ENCODE results near the gene CHST11.

CHST11 gene

GRCh38 chr12:104480826-104481440 is 24.2 kb downstream of the CHST11 start:
- peak; percentile 79 for DNase-seq (ENCODE audit: low spot score)
- peak; percentile 48 for FAIRE-seq

DNA sequence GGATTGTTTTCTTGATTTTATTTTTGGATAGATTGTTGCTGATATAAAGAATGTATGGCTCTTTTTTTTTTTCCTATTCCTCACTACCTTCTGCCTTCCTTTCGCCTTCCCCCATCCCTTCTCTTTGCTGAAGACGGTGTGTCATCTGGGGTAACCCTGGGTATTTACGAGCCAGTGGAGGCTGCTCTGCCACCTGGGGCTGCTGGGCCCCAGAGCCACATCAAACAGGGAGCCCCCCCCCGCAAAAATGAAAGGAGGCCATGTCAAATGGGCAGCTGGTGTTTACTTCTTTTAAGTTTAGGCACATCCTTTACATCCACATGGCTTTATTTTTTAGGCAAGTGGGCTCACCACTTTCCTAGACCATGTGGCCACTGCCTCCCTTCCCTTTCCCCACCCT is 25.4 kb downstream of the CHST11 start:
- FAIRE-seq (no peak), DNase-seq (ENCODE audit: low spot score) (no peak)

GRCh38 chr12:104482748-104483147 is 26.0 kb downstream of the CHST11 start:
- FAIRE-seq (no peak), DNase-seq (ENCODE audit: low spot score) (no peak)

DNA sequence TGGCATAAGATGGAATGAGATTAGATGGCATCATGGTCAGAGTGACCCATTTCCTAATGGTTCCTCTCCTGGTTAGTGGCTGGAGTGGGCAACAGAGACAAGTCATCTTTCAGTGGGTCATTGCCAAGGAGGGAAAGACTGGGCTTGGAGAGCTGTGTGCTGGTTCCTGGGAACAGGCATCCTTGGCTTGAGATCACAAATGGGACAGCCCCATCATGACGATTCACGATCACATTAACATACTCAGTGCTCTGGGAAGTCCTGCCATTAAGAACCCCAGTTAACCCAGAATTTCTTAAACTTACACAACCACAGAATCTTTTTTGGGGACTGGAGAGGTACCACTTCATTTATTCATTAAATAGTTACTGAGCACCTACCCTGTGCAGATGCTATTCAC is 27.3 kb downstream of the CHST11 start:
- DNase-seq (ENCODE audit: low spot score) (no peak), FAIRE-seq (no peak)

GRCh38 chr12:104485651-104486362 is 29.1 kb downstream of the CHST11 start:
- DNase-seq (ENCODE audit: low spot score) = no peak
- FAIRE-seq = no peak

DNA sequence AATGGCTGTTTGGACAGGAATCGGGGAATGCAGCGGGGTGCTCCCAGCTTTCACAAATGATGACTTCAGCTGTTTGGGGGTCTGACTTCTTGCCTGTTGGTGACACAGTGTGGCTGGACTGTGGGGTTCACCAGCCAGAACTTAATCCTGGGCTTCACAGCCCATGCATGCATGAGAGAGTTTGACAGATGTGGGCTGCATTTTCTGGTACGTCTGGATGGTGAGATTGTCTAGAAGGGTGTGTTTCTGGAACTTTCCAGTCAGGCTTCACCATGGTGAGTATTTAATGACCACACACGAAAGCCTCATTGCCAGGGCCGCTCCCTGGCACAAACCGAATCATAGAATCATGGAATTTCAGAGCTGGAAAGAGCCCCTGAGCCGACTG is 29.6 kb downstream of the CHST11 start:
- FAIRE-seq = no peak
- no peak for DNase-seq (ENCODE audit: low spot score)

DNA sequence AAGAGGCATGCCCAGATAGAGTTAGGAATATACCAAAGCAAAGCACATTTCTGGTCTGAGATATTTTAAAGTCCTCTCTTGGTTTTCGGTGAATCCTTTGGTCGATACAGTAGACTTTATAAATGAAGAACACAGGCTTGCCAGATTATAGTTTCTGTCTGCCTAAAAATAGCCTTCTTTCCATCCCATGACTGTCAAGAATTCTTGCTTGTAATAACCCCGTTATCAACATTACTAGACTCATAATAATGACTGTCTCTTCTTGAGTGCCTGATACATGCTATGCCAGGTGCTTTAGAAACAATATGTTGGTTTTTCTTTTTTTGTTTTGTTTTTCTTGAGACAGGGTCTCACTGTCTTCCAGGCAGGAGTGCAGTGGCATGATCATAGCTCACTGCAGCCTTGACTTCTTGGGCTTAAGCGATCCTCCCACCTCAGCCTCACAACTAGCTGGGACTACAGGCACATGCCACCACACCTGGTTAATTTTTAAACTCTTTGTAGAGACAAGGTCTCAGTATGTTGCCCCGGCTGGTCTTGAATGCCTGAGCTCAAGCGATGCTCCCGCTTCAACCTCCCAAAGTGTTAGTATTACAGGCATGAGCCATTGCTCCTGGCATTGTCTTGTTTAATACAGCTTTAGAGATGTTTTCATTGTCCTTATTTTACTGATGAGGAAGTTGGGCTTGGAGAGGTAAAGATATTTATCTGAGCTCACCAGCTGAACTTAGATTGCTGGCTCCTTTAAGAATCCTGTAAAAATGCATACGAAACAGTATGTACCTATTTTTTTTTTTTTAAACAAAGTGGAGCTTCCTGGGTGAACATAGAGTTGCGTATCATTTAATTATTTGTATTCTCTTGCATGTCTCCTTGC is 30.4 kb downstream of the CHST11 start:
- DNase-seq (ENCODE audit: low spot score) (peak; percentile 11), FAIRE-seq (no peak)

- no peak for FAIRE-seq
These were observed 31.6 kb downstream of the CHST11 start for GRCh38 chr12:104488374-104488773.

DNA sequence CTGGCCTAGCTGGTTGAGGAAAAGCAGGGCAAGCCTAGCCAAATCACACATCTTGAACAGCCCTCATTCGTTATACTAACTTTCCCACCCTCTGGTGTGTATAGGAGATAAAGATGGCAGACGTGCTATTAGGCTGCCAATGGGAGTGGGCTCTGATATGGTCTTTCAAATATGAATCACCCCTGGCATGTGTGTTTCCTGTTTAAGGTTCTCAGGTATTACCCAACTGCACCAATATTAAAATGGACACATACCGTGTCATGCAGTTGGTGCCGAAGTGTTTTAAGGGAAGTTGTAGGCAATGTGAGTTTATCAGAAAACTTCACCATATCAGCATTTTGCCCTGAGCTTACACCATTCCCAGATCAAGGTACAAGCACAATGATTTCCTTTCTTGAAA is 33.4 kb downstream of the CHST11 start:
- FAIRE-seq = no peak
- DNase-seq (ENCODE audit: low spot score) = no peak

More at GRCh38 chr12:104488374-104488773, 31.6 kb downstream of the CHST11 start:
- no peak for DNase-seq (ENCODE audit: low spot score)

GRCh38 chr12:104490850-104491249 is 34.1 kb downstream of the CHST11 start:
- no peak for DNase-seq (ENCODE audit: low spot score)
- FAIRE-seq = no peak

DNA sequence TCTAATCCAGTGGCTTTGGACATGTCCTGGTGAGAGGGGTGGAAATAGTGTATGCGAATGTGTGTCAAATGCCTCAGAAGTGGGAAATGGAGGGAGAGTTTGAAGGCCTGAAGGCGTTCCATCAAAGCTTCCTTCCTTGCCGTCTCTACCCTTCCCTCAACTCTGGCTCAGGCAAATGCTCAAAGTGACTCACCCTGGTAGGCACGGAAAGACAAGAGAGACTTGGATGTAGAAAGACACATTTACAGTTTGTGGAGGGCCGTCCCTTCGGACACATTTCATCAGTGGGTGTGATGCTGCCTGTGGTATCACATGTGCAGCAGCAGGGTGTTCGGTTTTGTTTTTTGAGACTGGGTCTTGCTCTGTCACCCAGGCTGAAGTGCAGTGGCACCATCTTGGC is 36.7 kb downstream of the CHST11 start:
- FAIRE-seq (no peak), DNase-seq (ENCODE audit: low spot score) (no peak)

DNA sequence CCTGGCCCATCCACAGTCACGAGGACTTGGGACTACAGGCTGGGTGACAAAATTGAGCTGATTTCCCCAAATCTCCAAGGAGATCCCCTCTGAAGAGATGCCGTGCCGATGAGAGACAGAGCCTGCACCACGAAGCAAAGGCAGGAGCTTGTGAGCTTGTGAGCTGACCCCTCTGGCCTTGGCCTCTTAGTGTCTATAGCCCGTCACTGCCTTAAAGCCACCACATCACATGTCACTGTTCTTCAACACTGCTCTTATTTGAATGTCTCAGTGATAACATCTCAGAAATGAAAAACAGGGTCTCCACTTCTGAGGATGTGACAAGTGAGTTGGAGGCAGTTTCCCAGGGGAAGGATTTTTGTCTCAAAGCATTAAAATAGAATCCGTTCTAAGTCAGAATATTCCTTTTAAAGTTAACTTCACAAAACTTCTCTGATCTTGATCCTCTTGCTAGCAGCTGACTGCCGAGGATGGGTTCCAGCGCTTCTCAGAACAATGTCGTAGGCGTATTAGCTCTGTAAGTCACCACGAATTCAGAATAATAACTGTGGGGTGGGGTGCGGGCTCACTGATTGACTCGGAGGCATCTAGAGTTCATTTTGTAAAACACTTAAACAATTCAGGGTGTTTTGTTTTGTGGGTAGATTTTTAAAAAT is 37.5 kb downstream of the CHST11 start:
- FAIRE-seq (no peak), DNase-seq (ENCODE audit: low spot score) (no peak)

- FAIRE-seq = no peak
- DNase-seq (ENCODE audit: low spot score) = no peak
These were observed 38.0 kb downstream of the CHST11 start for GRCh38 chr12:104494793-104495158.

DNA sequence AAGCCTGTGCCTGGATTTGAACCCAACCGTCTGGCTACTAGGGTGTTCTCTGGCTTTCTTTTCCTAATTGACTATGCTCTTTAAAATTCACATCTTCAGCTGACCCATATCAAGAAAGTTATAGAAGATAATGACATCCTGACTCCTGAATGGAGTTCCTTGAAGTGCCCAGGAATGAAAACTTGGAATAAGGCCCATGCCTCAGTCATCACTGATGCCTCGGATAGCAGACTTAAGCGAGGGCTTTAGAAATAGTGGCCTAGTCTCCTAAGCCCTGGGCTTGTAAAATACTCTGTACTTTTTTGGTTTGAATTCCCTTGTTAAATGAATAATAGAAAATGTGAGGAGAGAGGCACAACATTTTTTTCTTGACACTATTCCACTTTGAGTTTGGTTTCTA is 39.0 kb downstream of the CHST11 start:
- FAIRE-seq (no peak), DNase-seq (ENCODE audit: low spot score) (no peak)

GRCh38 chr12:104496336-104496735 is 39.6 kb downstream of the CHST11 start:
- DNase-seq (ENCODE audit: low spot score) (no peak), FAIRE-seq (no peak)

GRCh38 chr12:104498211-104498801 is 41.6 kb downstream of the CHST11 start:
- no peak for FAIRE-seq

DNA sequence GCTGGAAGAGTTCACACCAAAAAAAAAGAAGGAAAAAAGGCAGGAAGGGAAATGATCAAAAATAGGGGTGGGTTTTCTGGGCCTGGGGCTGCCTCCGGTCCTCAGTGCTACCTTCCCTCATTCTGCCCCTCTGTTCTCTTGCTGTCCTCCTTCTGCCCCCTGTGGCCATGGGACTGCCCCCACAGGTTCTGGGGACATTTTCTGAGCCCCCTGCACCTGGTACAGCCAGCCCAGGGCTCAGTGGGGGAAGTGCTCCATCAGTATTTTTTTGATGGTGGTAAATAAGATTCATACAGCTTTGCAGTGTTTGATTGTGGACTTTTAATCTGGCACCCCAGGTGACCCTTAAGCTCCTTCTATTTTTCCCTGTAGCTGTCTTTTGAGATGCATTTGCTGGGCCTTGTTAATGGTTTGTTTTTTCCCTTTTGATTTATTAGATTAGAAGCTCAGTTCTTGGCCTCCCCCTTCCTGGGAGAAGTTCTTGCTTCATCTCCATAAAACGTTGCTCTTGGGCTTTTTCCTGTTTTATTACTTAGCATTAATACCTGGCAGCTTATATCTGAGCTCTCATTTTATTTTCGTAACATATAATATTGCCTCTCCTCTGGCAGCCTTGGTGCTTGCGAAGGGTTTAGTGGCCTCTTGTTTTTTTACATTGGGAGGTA is 43.1 kb downstream of the CHST11 start:
- FAIRE-seq = no peak
- DNase-seq (ENCODE audit: low spot score) = no peak

More at GRCh38 chr12:104498211-104498801, 41.6 kb downstream of the CHST11 start:
- DNase-seq (ENCODE audit: low spot score) = no peak

DNA sequence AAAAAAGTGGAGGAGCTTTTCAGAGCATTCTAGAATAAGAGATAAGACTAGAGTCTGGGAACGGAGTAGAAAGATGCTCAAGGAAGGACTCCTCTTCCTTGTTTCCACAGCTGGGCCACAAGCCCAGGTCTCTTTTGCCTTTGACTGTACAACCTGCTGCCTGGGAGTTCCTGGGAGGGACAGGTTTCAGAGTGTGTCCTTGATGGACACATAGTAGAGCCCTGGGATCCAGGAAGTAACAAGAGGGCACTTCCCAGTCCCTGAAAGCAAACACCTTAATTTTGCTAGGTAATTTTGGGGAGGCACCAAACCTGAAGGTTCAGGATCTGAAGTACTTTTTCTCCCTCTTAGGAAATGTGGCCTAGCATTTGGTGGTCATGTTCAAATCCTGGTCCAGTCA is 44.4 kb downstream of the CHST11 start:
- DNase-seq (ENCODE audit: low spot score) = no peak
- FAIRE-seq = no peak

- no peak for DNase-seq (ENCODE audit: low spot score)
- no peak for FAIRE-seq
These were observed 44.9 kb downstream of the CHST11 start for GRCh38 chr12:104501660-104502059.

GRCh38 chr12:104502217-104502616 is 45.5 kb downstream of the CHST11 start:
- FAIRE-seq (no peak), DNase-seq (ENCODE audit: low spot score) (no peak)

DNA sequence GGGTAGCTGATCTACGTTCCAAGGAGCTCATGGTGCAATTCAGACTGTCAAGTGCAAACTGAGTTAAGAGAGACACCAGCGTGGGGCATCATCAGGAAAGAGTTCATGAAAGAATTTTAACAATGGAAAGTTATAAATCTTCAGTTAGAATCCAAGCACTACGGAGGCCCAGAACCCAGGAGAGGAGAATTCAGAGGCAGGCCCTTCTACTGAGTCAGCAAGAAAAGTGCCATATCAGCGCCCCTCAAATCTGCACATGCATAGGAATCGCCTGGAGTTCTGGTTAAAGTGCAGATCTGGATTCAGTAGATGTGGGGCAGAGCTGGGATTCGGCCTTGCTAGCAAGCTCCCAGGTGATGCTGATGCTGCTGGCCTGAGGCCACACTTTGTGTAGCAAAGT is 45.9 kb downstream of the CHST11 start:
- FAIRE-seq (no peak), DNase-seq (ENCODE audit: low spot score) (no peak)
